Panc1 (cell line): ENCODE results near the gene IL1R1. TPM values are rescaled to one million over a fixed set of nuclear protein-coding genes. Genes with fewer than 3 reads are reported as not detected.

Experiments used
- ATAC-seq: fragments of 200-7000 bp; cut with Tn5 transposase; 2 replicates; pipeline ENCODE4 v1.9.1; 2020; ENCODE audit warnings: mild to moderate bottlenecking, moderate library complexity
- BruUV-seq: library from RNA; stranded (reverse); fragments of 400-500 nt; replicated peaks from 2 replicates; lab custom pipeline; 2021; lab: Mats Ljungman, UMichigan
- CTCF ChIA-PET: fragments of 300-600 bp; sonication (Branson Sonifier 250); formaldehyde crosslinking; loops from one replicate; lab custom pipeline; 2022; ENCODE audit warnings: antibody characterized with exemption; lab: Charles Lee
- POLR2A ChIA-PET: fragments of 300-600 bp; sonication (Branson Sonifier 250); formaldehyde crosslinking; loops from one replicate; lab custom pipeline; 2022; ENCODE audit warnings: antibody characterized with exemption; lab: Charles Lee
- DNase-seq: peaks from one replicate; pipeline ENCODE4 v3.0.0-alpha.2; 2010; ENCODE audit warnings: low read depth, low spot score
- H3K27ac ChIP-seq: 2 replicates; pipeline ENCODE4 v1.5.1; 2011; ENCODE audit warnings: mild to moderate bottlenecking, low read length, inconsistent platforms
- H3K27me3 ChIP-seq: fragments of 200-500 bp; sonication (Bioruptor generic); 2 replicates; pipeline ENCODE4 v1.6.0; 2014; ENCODE audit warnings: low read length, inconsistent platforms; ENCODE audit not compliant: control insufficient read depth, insufficient read depth
- H3K36me3 ChIP-seq: fragments of 200-500 bp; sonication (Bioruptor generic); 2 replicates; pipeline ENCODE4 v1.5.1; 2014; ENCODE audit warnings: inconsistent platforms, mild to moderate bottlenecking, low read length, moderate library complexity; ENCODE audit not compliant: control insufficient read depth, insufficient read depth
- H3K4me1 ChIP-seq: 2 replicates; pipeline ENCODE4 v1.5.1; 2011; ENCODE audit warnings: inconsistent platforms, mild to moderate bottlenecking, low read length, moderate library complexity; ENCODE audit not compliant: control insufficient read depth, insufficient read depth
- H3K4me3 ChIP-seq, 2 experiments: 2 replicates each; pipeline ENCODE4 v1.5.1; 2011 to 2012; ENCODE audit warnings: low read depth in 2 of 2, low read length in 2 of 2, mild to moderate bottlenecking in 2 of 2, inconsistent platforms in 1 of 2, moderate library complexity in 1 of 2
- H3K9me3 ChIP-seq: fragments of 200-500 bp; sonication (Bioruptor generic); 2 replicates; pipeline ENCODE4 v1.5.1; 2014; ENCODE audit warnings: low read depth, mild to moderate bottlenecking, inconsistent platforms, low read length, moderate library complexity; ENCODE audit not compliant: control insufficient read depth, insufficient read depth
- POLR2AphosphoS5 ChIP-seq: IDR thresholded peaks from 2 replicates; pipeline ENCODE4 v1.6.1; 2012; ENCODE audit warnings: mild to moderate bottlenecking, low read depth, low read length, moderate library complexity
- REST ChIP-seq, 2 experiments: IDR thresholded peaks; 2 replicates each; pipeline ENCODE4 v1.6.1; 2011 to 2012; ENCODE audit warnings: low read depth in 2 of 2, control low read depth in 1 of 2, low read length in 1 of 2, mild to moderate bottlenecking in 1 of 2, moderate library complexity in 1 of 2; ENCODE audit not compliant: insufficient read depth in 1 of 2
- SIN3A ChIP-seq: IDR thresholded peaks from 2 replicates; pipeline ENCODE4 v1.6.1; 2012; ENCODE audit warnings: low read depth, mild to moderate bottlenecking, low read length, moderate library complexity, borderline replicate concordance; ENCODE audit not compliant: insufficient read depth
- TCF7L2 ChIP-seq: IDR thresholded peaks from 2 replicates; pipeline ENCODE4 v1.6.1; 2011; ENCODE audit warnings: mild to moderate bottlenecking, low read depth, low read length, inconsistent platforms
- in situ Hi-C: cut with HindIII; loops from 2 replicates; pipeline ENCODE4 v1.10.0; 2016; ENCODE audit warnings: low sequenced_read_pairs, low pct_unique_long_range_greater_than_20kb
- intact Hi-C: fragments of 100-400 bp; cut with micrococcal nuclease; formaldehyde crosslinking; loops from one replicate; pipeline ENCODE4 v1.10.0; 2022; ENCODE audit not compliant: unreplicated experiment
- total RNA-seq: library from RNA; stranded (reverse); gene quantifications from one replicate; pipeline ENCODE4 v1.2.1, GENCODE V29; 2021; ENCODE audit not compliant: unreplicated experiment
- TF ChIP-seq, protein P1 (sequence below): fragments of 450-650 bp; IDR thresholded peaks from 2 replicates; pipeline ENCODE4 v1.5.1; 2017; ENCODE audit warnings: mild to moderate bottlenecking

IL1R1 gene
- total RNA-seq, 1 experiment from 2014 or later, result 7.1 TPM

- no peak overlapping the region for H3K4me3 ChIP-seq
- BruUV-seq, result no TSS peak
- no peaks in the 10 kb centered on the region for H3K36me3 ChIP-seq
- TF ChIP-seq TCF7L2 (no peak), SIN3A (no peak), REST (IDR thresholded peaks at IDR 0.05; ENCODE audit: insufficient read depth in 1 of 2, low read depth in 2 of 2, low read length in 1 of 2) (no peak), POLR2AphosphoS5 (no peak)
- TF ChIP-seq, protein P1, sequence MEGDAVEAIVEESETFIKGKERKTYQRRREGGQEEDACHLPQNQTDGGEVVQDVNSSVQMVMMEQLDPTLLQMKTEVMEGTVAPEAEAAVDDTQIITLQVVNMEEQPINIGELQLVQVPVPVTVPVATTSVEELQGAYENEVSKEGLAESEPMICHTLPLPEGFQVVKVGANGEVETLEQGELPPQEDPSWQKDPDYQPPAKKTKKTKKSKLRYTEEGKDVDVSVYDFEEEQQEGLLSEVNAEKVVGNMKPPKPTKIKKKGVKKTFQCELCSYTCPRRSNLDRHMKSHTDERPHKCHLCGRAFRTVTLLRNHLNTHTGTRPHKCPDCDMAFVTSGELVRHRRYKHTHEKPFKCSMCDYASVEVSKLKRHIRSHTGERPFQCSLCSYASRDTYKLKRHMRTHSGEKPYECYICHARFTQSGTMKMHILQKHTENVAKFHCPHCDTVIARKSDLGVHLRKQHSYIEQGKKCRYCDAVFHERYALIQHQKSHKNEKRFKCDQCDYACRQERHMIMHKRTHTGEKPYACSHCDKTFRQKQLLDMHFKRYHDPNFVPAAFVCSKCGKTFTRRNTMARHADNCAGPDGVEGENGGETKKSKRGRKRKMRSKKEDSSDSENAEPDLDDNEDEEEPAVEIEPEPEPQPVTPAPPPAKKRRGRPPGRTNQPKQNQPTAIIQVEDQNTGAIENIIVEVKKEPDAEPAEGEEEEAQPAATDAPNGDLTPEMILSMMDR, result no peak
- no peaks in the 10 kb centered on the region for H3K4me1 ChIP-seq
- in situ Hi-C loops (no loop called here), intact Hi-C loops (no loop called here)
- no peak overlapping the region for H3K27ac ChIP-seq
- ChIA-PET CTCF (no interaction called here), POLR2A (no interaction called here)
- no peaks in the 10 kb centered on the region for H3K9me3 ChIP-seq
- no peak for ATAC-seq
- no peak for DNase-seq
- H3K27me3 ChIP-seq, result no peaks in the 10 kb centered on the region
Measured at GRCh38 chr2:102111823-102112222, 30.7 kb upstream of the IL1R1 start.

DNA sequence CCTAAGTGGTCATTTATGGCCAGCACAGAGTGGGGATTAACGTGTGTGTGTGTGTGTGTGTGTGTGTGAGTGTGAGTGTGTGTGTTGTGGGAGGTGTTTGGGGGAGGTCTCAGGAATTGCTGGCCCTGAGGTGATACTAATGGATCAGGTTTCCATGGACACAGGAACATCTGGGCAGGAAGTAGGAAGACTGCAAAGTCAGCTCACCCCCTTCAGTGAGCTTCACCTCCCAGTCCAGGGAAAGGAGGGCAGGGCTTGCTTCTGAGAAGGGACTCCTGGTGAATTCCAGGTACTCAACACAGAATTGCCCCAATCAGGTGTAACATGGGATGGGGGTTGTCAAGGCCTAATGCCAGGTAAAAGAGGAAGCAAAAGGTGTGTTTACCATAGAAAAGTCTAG, 30.3 kb upstream of the IL1R1 start:
- ChIA-PET POLR2A (no interaction called here), CTCF (no interaction called here)
- Histone ChIP-seq H3K27me3 (no peaks in the 10 kb centered on the region), H3K9me3 (no peaks in the 10 kb centered on the region), H3K4me3 (no peak overlapping the region), H3K36me3 (no peaks in the 10 kb centered on the region), H3K27ac (no peak overlapping the region), H3K4me1 (no peaks in the 10 kb centered on the region)
- intact Hi-C loops, result no loop called here
- TF ChIP-seq, protein P1, result no peak
- TF ChIP-seq TCF7L2 (no peak), SIN3A (no peak), POLR2AphosphoS5 (no peak), REST (IDR thresholded peaks at IDR 0.05; ENCODE audit: insufficient read depth in 1 of 2, low read depth in 2 of 2, low read length in 1 of 2) (no peak)
- BruUV-seq, result no TSS peak
- no peak for DNase-seq
- ATAC-seq, result no peak
- in situ Hi-C loops, result no loop called here
